Kidney epithelial cell (primary cell): ENCODE results near the gene TSPAN10. TPM values are rescaled to one million over a fixed set of nuclear protein-coding genes. Genes with fewer than 3 reads are reported as not detected.

Experiments
- DNase-seq: peaks from one replicate; pipeline ENCODE4 v3.0.0-alpha.2; 2010; ENCODE audit warnings: low read depth
- H3K27me3 ChIP-seq: 2 replicates; pipeline ENCODE4 v1.6.0; 2011; ENCODE audit warnings: low read length; ENCODE audit not compliant: control insufficient read depth, insufficient read depth
- H3K36me3 ChIP-seq: 2 replicates; pipeline ENCODE4 v1.5.1; 2011; ENCODE audit warnings: low read length; ENCODE audit not compliant: control insufficient read depth, insufficient read depth
- H3K4me3 ChIP-seq: 2 replicates; pipeline ENCODE4 v1.5.1; 2011; ENCODE audit warnings: low read depth, mild to moderate bottlenecking, control low read depth, low read length
- CTCF ChIP-seq: IDR thresholded peaks from 2 replicates; pipeline ENCODE4 v1.5.1; 2011; ENCODE audit warnings: mild to moderate bottlenecking, moderate library complexity, low read length, control low read depth, inconsistent platforms; ENCODE audit not compliant: insufficient read depth, poor library complexity, severe bottlenecking
- total RNA-seq: library from RNA; depleted of rRNA; stranded (reverse); fragments of >200 nt; gene quantifications from 2 replicates; pipeline ENCODE4 v1.2.3, GENCODE V29; 2015

The TSPAN10 gene
- total RNA-seq, 1 donor from 2014 or later: 0.17 TPM

GRCh38 chr17:81640011-81640410, 3.0 kb downstream of the TSPAN10 start:
- Histone ChIP-seq H3K27me3 (no peaks in the 10 kb centered on the region), H3K4me3 (no peak overlapping the region), H3K36me3 (no peaks in the 10 kb centered on the region)
- TF ChIP-seq CTCF: no peak
- no peak for DNase-seq

- peaks cover 4% of the 10 kb centered on the region for H3K27me3 ChIP-seq
- no peak overlapping the region for H3K4me3 ChIP-seq
- no peak for DNase-seq
- no peak for TF ChIP-seq CTCF
- H3K36me3 ChIP-seq: no peaks in the 10 kb centered on the region
These were observed 5.0 kb downstream of the TSPAN10 start for GRCh38 chr17:81641825-81642489.

- no peaks in the 10 kb centered on the region for H3K36me3 ChIP-seq
- no peak for DNase-seq
- H3K4me3 ChIP-seq: no peak overlapping the region
- peaks cover 24% of the 10 kb centered on the region for H3K27me3 ChIP-seq
- no peak for TF ChIP-seq CTCF
These were observed 7.5 kb downstream of the TSPAN10 start for GRCh38 chr17:81644496-81644895.

GRCh38 chr17:81644976-81645952, 8.3 kb downstream of the TSPAN10 start:
- Histone ChIP-seq H3K4me3 (no peak overlapping the region), H3K36me3 (no peaks in the 10 kb centered on the region), H3K27me3 (peaks cover 24% of the 10 kb centered on the region)
- no peak for TF ChIP-seq CTCF
- DNase-seq: no peak

GRCh38 chr17:81646869-81647600, 10.0 kb downstream of the TSPAN10 start:
- H3K4me3 ChIP-seq: no peak overlapping the region
- no peak for TF ChIP-seq CTCF
- H3K36me3 ChIP-seq: no peaks in the 10 kb centered on the region
- H3K27me3 ChIP-seq: peaks cover 24% of the 10 kb centered on the region
- no peak for DNase-seq
